HEK293 (cell line): ENCODE results near the gene ZNF554.

Source experiments
- ZNF23 ChIP-seq: fragments of 450-650 bp; formaldehyde crosslinking; IDR thresholded peaks from 2 replicates; pipeline ENCODE4 v1.5.1; 2016; ENCODE audit warnings: missing biosample characterization, missing genetic modification characterization, borderline replicate concordance
- TF ChIP-seq, protein P1 (sequence below): fragments of 450-650 bp; formaldehyde crosslinking; IDR thresholded peaks from 2 replicates; pipeline ENCODE4 v1.5.1; 2016; ENCODE audit warnings: missing biosample characterization, missing genetic modification characterization

- TF ChIP-seq, protein P1, sequence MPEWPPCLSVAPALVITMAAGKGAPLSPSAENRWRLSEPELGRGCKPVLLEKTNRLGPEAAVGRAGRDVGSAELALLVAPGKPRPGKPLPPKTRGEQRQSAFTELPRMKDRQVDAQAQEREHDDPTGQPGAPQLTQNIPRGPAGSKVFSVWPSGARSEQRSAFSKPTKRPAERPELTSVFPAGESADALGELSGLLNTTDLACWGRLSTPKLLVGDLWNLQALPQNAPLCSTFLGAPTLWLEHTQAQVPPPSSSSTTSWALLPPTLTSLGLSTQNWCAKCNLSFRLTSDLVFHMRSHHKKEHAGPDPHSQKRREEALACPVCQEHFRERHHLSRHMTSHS (tag by site-specific recombination): no peak
- TF ChIP-seq ZNF23 (tag by site-specific recombination): no peak
Observed at GRCh38 chr19:2798733-2799132, 20.9 kb upstream of the ZNF554 start.
